ENCODE measurements around the gene RBX1. TPM values are rescaled to one million over a fixed set of nuclear protein-coding genes. Genes with fewer than 3 reads are reported as not detected.
"Not testable (repeated sequence)": the region's sequence is repeated elsewhere in the genome, so short reads cannot be mapped to it uniquely, and the experiment has no call there.

RBX1 gene
- 54.1 and 58.5 TPM in 2 replicates for total RNA-seq
- long read RNA-seq, transcript RBX1-201 (5 exons, 1,188 nt), result major isoform, 66 of 68 reads
- long read RNA-seq, partial matches to known transcripts, result 0 of 68 reads
- long read RNA-seq, other reads (novel, unspliced or antisense), result 1 of 68 reads

DNA sequence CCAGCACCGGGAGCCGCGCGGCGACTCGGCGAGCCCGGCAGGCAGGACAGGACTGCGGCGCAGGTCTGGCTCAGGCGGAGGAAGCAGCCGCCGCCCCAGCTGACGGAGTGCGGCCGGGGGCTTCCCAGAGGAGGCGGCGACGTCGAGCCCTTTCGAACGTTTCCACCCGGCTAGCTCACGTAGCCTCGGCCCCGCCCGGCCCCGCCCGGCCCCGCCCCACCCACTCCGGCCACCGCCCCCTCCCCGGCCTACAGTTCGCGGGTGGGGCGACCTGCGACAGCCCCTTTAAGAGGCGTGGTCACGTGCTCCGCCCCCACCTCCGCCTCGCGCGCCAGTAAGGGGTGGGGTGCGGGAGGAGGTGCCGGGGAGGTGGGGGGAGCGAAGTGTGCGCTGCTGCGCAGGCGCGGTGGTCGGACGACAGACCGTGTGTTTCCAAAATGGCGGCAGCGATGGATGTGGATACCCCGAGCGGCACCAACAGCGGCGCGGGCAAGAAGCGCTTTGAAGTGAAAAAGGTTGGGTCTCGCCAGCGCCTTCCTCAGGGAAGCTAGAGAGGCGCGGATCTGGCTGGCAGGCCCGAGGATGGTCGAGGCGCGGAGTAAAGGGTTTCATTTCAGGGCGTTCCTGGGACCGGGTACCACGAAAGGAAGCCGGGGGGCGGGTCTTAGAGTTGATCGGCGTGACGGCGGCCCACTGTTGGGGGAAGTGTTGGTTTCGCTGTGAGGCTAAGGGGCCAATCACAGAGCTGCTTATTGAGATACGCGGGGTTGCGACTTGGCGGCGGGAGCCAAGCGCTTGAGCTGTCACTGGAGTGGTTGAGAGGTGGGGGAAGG, at the start of gene RBX1:
RBX1 (plus strand) TSS at position 417 of the 833 bp plus-strand sequence; CDS start at position 438, 21 bp downstream.
- peaks cover 24% of the 10 kb centered on the region for H3K4me1 Mint-ChIP-seq (ENCODE audit: unreplicated experiment)
- peak within 1 kb of the TSS; percentile 100 for H3K4me3 Mint-ChIP-seq (ENCODE audit: unreplicated experiment)
- no peaks in the 10 kb centered on the region for H3K27me3 Mint-ChIP-seq (ENCODE audit: unreplicated experiment)
- H3K27ac Mint-ChIP-seq (ENCODE audit: unreplicated experiment), result peak within 1 kb of the TSS; percentile 99
- TF ChIP-seq, protein P1, sequence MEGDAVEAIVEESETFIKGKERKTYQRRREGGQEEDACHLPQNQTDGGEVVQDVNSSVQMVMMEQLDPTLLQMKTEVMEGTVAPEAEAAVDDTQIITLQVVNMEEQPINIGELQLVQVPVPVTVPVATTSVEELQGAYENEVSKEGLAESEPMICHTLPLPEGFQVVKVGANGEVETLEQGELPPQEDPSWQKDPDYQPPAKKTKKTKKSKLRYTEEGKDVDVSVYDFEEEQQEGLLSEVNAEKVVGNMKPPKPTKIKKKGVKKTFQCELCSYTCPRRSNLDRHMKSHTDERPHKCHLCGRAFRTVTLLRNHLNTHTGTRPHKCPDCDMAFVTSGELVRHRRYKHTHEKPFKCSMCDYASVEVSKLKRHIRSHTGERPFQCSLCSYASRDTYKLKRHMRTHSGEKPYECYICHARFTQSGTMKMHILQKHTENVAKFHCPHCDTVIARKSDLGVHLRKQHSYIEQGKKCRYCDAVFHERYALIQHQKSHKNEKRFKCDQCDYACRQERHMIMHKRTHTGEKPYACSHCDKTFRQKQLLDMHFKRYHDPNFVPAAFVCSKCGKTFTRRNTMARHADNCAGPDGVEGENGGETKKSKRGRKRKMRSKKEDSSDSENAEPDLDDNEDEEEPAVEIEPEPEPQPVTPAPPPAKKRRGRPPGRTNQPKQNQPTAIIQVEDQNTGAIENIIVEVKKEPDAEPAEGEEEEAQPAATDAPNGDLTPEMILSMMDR (IDR thresholded peaks at IDR 0.05), result no peak
- no peaks in the 10 kb centered on the region for H3K9me3 Mint-ChIP-seq (ENCODE audit: unreplicated experiment)
- DNase-seq (ENCODE audit: extremely low spot score, unreplicated experiment), result peak; percentile 99
- peaks cover 19% of the 10 kb centered on the region for H3K36me3 Mint-ChIP-seq (ENCODE audit: unreplicated experiment)

DNA sequence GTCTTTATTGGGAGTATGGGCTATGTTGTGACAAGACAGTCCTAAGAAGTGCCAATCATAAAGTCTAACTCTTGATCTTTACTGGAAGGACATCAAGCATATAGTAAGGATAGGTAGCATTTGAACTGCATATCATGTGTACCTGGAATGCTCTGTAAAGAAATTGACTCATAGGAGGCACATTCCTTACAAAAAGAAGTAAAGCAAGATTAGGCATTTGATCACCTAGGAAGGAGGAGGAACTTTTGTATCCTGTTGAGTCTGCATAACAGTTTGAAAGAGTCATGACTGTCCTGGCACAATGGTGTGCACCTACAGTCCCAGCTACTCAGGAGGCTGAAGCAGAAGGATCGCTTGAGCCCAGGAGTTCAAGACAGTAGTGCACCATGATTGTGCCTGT, 47.1 kb upstream of the RBX1 start:
- Mint-ChIP-seq H3K36me3 (ENCODE audit: unreplicated experiment) (peaks cover 20% of the 10 kb centered on the region), H3K4me1 (ENCODE audit: unreplicated experiment) (peaks cover 2% of the 10 kb centered on the region), H3K27me3 (ENCODE audit: unreplicated experiment) (no peaks in the 10 kb centered on the region), H3K4me3 (ENCODE audit: unreplicated experiment) (no peak overlapping the region), H3K9me3 (ENCODE audit: unreplicated experiment) (no peaks in the 10 kb centered on the region), H3K27ac (ENCODE audit: unreplicated experiment) (no peak overlapping the region)
- DNase-seq (ENCODE audit: extremely low spot score, unreplicated experiment), result no peak
- TF ChIP-seq, protein P1 (IDR thresholded peaks at IDR 0.05), result no peak

DNA sequence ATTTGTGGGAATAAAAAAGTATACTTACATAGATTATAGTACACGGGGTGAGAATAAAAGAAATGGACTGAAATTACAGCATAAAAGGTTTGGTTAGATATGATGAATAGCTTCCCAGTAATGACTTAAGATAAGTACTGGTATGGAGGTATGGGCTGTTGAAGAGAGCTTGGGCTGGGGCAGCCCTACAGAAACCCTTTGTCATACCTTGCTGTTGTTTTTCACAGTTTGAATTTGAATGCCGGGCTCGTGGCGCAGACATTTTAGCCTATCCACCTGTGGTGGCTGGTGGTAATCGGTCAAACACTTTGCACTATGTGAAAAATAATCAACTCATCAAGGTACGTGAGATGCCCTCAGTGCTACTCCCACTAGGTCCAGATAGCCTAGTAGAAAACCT, 42.3 kb upstream of the RBX1 start:
- H3K9me3 Mint-ChIP-seq (ENCODE audit: unreplicated experiment), result no peaks in the 10 kb centered on the region
- H3K4me3 Mint-ChIP-seq (ENCODE audit: unreplicated experiment), result no peak overlapping the region
- peaks cover 26% of the 10 kb centered on the region for H3K36me3 Mint-ChIP-seq (ENCODE audit: unreplicated experiment)
- H3K4me1 Mint-ChIP-seq (ENCODE audit: unreplicated experiment), result no peaks in the 10 kb centered on the region
- H3K27me3 Mint-ChIP-seq (ENCODE audit: unreplicated experiment), result no peaks in the 10 kb centered on the region
- H3K27ac Mint-ChIP-seq (ENCODE audit: unreplicated experiment), result no peak overlapping the region
- TF ChIP-seq, protein P1 (IDR thresholded peaks at IDR 0.05), result no peak
- DNase-seq (ENCODE audit: extremely low spot score, unreplicated experiment), result no peak

DNA sequence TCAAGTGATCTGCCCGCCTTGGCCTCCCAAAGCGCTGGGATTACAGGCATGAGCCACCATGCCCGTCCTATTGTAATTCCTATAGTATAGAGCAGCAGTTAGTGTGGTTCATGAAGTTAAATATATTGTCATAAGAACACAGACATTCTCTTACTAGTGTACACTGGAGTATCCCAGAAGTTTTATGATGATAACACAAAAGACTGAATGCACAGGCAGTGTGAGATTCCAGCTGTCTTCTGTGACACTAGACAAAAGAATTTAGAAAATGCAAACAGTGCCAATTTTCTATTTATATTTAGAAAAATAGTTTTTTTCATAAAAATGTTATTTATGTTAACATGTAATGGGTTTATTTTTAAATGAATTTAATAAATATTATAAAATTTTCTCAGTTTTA, 39.4 kb upstream of the RBX1 start:
- no peaks in the 10 kb centered on the region for H3K9me3 Mint-ChIP-seq (ENCODE audit: unreplicated experiment)
- TF ChIP-seq, protein P1 (IDR thresholded peaks at IDR 0.05), result no peak
- no peaks in the 10 kb centered on the region for H3K4me1 Mint-ChIP-seq (ENCODE audit: unreplicated experiment)
- H3K27ac Mint-ChIP-seq (ENCODE audit: unreplicated experiment), result no peak overlapping the region
- peaks cover 30% of the 10 kb centered on the region for H3K36me3 Mint-ChIP-seq (ENCODE audit: unreplicated experiment)
- H3K4me3 Mint-ChIP-seq (ENCODE audit: unreplicated experiment), result no peak overlapping the region
- DNase-seq (ENCODE audit: extremely low spot score, unreplicated experiment), result no peak
- H3K27me3 Mint-ChIP-seq (ENCODE audit: unreplicated experiment), result no peaks in the 10 kb centered on the region

DNA sequence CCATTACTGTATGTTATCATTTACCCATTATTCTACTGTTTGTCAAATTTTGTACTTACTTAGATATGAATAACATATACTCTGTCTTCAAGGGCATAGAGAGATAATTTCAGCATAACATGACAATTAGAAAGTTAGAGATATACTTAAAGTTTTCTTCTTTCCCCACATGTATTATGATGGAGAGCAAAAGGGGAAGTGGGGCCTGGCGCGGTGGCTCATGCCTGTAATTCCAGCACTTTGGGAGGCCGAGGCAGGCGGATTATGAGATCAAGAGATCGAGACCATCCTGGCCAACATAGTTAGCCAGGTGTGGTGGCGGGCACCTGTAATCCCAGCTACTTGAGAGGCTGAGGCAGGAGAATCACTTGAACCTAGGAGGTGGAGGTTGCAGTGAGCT, 38.2 kb upstream of the RBX1 start:
- not testable (repeated sequence) for H3K27me3 Mint-ChIP-seq (ENCODE audit: unreplicated experiment); H3K4me3 Mint-ChIP-seq (ENCODE audit: unreplicated experiment); DNase-seq (ENCODE audit: extremely low spot score, unreplicated experiment); H3K27ac Mint-ChIP-seq (ENCODE audit: unreplicated experiment); H3K4me1 Mint-ChIP-seq (ENCODE audit: unreplicated experiment); H3K9me3 Mint-ChIP-seq (ENCODE audit: unreplicated experiment)
- H3K36me3 Mint-ChIP-seq (ENCODE audit: unreplicated experiment), result peaks cover 28% of the 10 kb centered on the region
